Uterus (tissue), 4 donors: ENCODE results near the gene HCFC1R1. TPM values are rescaled to one million over a fixed set of nuclear protein-coding genes. Genes with fewer than 3 reads are reported as not detected.

Source experiments
- DNase-seq, 2 donors: peaks; one replicate each; pipeline ENCODE4 v3.0.0-alpha.2; 2019 to 2020
- H3K27ac ChIP-seq, 2 donors: fragments of 200-600 bp; sonication (generic); 1 replicate in 1 of 2; 2 replicates in 1 of 2; pipeline ENCODE4 v1.5.1; 2016 to 2018
- H3K27me3 ChIP-seq, 2 donors: fragments of 200-600 bp; sonication (generic); one replicate each; pipeline ENCODE4 v1.5.1; 2018 to 2019; ENCODE audit warnings: control low read depth in 1 of 2
- H3K36me3 ChIP-seq, 2 donors: fragments of 200-600 bp; sonication (generic); one replicate each; pipeline ENCODE4 v1.5.1; 2019; ENCODE audit warnings: control low read depth in 1 of 2
- H3K4me1 ChIP-seq, 2 donors: fragments of 200-600 bp; sonication (generic); one replicate each; pipeline ENCODE4 v1.5.1; 2018 to 2019; ENCODE audit warnings: control low read depth in 1 of 2
- H3K4me3 ChIP-seq, 2 donors: fragments of 200-600 bp; sonication (generic); 1 replicate in 1 of 2; 2 replicates in 1 of 2; pipeline ENCODE4 v1.5.1; 2018 to 2019; ENCODE audit warnings: mild to moderate bottlenecking in 1 of 2
- H3K9me3 ChIP-seq, 2 donors: fragments of 200-600 bp; sonication (generic); one replicate each; pipeline ENCODE4 v1.5.1; 2019; ENCODE audit warnings: control low read depth in 1 of 2
- POLR2A ChIP-seq, 2 donors: fragments of 450-650 bp; IDR thresholded peaks; one replicate each; pipeline ENCODE4 v1.6.1; 2016; ENCODE audit warnings: antibody characterized with exemption in 2 of 2, mild to moderate bottlenecking in 1 of 2, moderate library complexity in 1 of 2
- intact Hi-C: fragments of 100-400 bp; cut with DNase I; formaldehyde crosslinking; loops from one replicate; pipeline ENCODE4 v1.15.1; 2023; ENCODE audit warnings: low total_unique reads
- total RNA-seq, 4 donors: library from RNA; depleted of rRNA in 3 of 4; stranded (reverse); fragments of >200 nt in 3 of 4; gene quantifications; one replicate each; pipeline versions ENCODE4 v1.1.0 to v1.2.4, GENCODE V29; 2014 to 2023
- TF ChIP-seq, protein P1 (sequence below), 4 experiments: fragments of 200-600 bp in 2 of 4; fragments of 450-650 bp in 2 of 4; sonication (generic) in 2 of 4; IDR thresholded peaks; one replicate each; pipeline ENCODE4 v1.5.1; 2016 to 2019; ENCODE audit warnings: antibody characterized with exemption in 4 of 4, mild to moderate bottlenecking in 2 of 4, moderate library complexity in 1 of 4
- donor health status: DM: yes; HTN: yes; CAD: no.

The HCFC1R1 gene
- total RNA-seq, 4 donors from 2014 or later, result 3.6 to 67.5 (median 25.4) TPM

- no peak overlapping the region for H3K27ac ChIP-seq
- H3K4me1 ChIP-seq, result peaks cover 0 to 13% of the 10 kb centered on the region in 2 donors
- TF ChIP-seq, protein P1, sequence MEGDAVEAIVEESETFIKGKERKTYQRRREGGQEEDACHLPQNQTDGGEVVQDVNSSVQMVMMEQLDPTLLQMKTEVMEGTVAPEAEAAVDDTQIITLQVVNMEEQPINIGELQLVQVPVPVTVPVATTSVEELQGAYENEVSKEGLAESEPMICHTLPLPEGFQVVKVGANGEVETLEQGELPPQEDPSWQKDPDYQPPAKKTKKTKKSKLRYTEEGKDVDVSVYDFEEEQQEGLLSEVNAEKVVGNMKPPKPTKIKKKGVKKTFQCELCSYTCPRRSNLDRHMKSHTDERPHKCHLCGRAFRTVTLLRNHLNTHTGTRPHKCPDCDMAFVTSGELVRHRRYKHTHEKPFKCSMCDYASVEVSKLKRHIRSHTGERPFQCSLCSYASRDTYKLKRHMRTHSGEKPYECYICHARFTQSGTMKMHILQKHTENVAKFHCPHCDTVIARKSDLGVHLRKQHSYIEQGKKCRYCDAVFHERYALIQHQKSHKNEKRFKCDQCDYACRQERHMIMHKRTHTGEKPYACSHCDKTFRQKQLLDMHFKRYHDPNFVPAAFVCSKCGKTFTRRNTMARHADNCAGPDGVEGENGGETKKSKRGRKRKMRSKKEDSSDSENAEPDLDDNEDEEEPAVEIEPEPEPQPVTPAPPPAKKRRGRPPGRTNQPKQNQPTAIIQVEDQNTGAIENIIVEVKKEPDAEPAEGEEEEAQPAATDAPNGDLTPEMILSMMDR (IDR thresholded peaks at IDR 0.05), result no peak
- no peak for TF ChIP-seq POLR2A (IDR thresholded peaks at IDR 0.05)
- no peaks in the 10 kb centered on the region for H3K36me3 ChIP-seq
- no peaks in the 10 kb centered on the region for H3K9me3 ChIP-seq
- peak overlapping the region; percentile 69 to 78 for H3K4me3 ChIP-seq
- DNase-seq, result no peak
- intact Hi-C loops, result no loop called here
- H3K27me3 ChIP-seq, result no peaks in the 10 kb centered on the region
Measured at GRCh38 chr16:2981177-2981898, 42.4 kb downstream of the HCFC1R1 start.

DNA sequence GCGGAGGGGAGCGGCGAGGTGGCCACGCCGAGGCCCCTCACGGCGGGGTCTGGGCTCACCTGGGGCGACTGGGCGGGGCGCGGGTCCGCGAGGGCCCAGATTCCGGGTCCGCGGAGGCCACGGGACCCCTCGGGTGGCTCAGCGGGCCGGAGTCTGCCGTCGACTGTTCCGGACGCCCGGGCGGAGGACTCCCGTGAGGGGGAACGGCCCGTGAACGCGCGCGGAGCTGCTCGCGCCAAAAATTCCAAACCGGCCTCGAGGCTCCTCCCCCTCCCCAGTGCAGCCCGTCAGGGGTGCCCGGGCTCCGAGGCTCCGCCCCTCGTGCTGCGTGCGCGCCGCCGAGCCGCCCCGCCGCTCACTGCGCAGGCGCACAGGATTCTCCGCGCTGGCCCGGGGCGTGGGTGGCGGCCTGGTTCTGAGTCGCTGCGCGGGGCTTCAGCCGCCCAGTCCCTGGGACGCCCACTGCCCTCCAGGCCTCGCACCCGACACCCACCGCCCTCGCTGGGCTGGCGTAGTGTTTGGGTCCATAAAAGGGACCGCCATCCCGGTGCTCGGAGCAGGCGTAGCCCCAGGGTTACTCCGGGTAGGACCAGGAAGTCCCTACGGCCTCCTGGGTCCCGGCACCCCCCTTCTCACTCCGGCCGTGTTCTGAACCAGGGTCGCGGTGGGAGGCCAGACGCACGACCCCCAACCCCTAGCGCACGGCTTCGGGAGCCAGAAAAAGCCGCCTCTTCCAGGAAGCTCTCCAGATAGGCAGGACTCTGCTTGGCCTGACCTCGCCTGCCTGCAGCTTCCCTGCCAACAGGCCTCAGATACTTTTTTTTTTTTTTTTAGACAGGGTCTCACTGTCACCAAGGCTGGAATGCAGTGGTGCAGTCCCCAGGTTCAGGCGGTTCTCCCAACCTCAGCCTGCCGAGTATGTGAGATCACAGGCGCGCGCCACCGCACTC is 43.2 kb downstream of the HCFC1R1 start, which contains the start of gene PKMYT1:
Gene PKMYT1, minus strand, starts transcription at position 220 of the 950 bp plus-strand sequence. CDS start 789 bp downstream, outside the sequence.
- Histone ChIP-seq H3K4me3 (peak within 1 kb of the TSS; percentile 69 to 78), H3K27me3 (no peaks in the 10 kb centered on the region), H3K4me1 (peaks cover 0 to 13% of the 10 kb centered on the region in 2 donors), H3K27ac (peak within 1 kb of the TSS; percentile 76 to 86), H3K36me3 (no peaks in the 10 kb centered on the region), H3K9me3 (no peaks in the 10 kb centered on the region)
- peak; percentile 84 to 94 for DNase-seq
- TF ChIP-seq POLR2A (IDR thresholded peaks at IDR 0.05), result peak; percentile 72 to 98
- TF ChIP-seq, protein P1 (IDR thresholded peaks at IDR 0.05), result peak in 1 of 4 experiments; percentile 10
- intact Hi-C loops, result no loop called here

- TF ChIP-seq, protein P1 (IDR thresholded peaks at IDR 0.05), result no peak
- TF ChIP-seq POLR2A (IDR thresholded peaks at IDR 0.05), result no peak
- H3K4me3 ChIP-seq, result peak overlapping the region in 1 of 2 donors; percentile 78
- no peak for DNase-seq
- no peaks in the 10 kb centered on the region for H3K27me3 ChIP-seq
- no peaks in the 10 kb centered on the region for H3K9me3 ChIP-seq
- intact Hi-C loops, result no loop called here
- peaks cover 0 to 13% of the 10 kb centered on the region in 2 donors for H3K4me1 ChIP-seq
- H3K27ac ChIP-seq, result no peak overlapping the region
- H3K36me3 ChIP-seq, result no peaks in the 10 kb centered on the region
Measured at GRCh38 chr16:2979669-2980226, 44.0 kb downstream of the HCFC1R1 start.

GRCh38 chr16:2977440-2977839 is 46.3 kb downstream of the HCFC1R1 start:
- DNase-seq, result no peak
- Histone ChIP-seq H3K4me3 (no peak overlapping the region), H3K27me3 (no peaks in the 10 kb centered on the region), H3K36me3 (no peaks in the 10 kb centered on the region), H3K27ac (no peak overlapping the region), H3K4me1 (peaks cover 0 to 7% of the 10 kb centered on the region in 2 donors), H3K9me3 (no peaks in the 10 kb centered on the region)
- intact Hi-C loops, result no loop called here
- TF ChIP-seq, protein P1 (IDR thresholded peaks at IDR 0.05), result no peak
- no peak for TF ChIP-seq POLR2A (IDR thresholded peaks at IDR 0.05)
